ENCODE results near the gene KIF13A. TPM values are rescaled to one million over a fixed set of nuclear protein-coding genes. Genes with fewer than 3 reads are reported as not detected.
"Not testable (repeated sequence)": the region's sequence is repeated elsewhere in the genome, so short reads cannot be mapped to it uniquely, and the experiment has no call there.

Gene KIF13A
- total RNA-seq, 1 donor from 2014 or later = 57.3 TPM

DNA sequence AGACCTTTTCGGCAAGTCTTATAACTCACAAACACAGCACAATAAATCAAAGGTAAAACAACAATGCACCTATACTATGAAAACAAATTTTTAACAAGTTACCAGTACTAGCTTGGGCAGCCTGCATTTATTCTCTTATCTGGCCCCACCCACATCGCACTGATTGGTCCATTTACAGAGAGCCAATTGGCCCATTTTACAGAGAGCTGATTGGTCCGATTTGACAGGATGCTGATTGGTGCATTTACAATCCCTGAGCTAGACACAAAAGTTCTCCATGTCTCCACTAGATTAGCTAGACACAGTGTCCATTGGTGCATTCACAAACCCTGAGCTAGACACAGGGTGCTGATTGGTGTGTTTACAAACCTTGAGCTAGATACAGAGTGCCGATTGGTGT, 23.1 kb upstream of the KIF13A start:
- ATAC-seq; DNase-seq (ENCODE audit: missing footprints); intact Hi-C loops (cut with DNase I): not testable (repeated sequence)

DNA sequence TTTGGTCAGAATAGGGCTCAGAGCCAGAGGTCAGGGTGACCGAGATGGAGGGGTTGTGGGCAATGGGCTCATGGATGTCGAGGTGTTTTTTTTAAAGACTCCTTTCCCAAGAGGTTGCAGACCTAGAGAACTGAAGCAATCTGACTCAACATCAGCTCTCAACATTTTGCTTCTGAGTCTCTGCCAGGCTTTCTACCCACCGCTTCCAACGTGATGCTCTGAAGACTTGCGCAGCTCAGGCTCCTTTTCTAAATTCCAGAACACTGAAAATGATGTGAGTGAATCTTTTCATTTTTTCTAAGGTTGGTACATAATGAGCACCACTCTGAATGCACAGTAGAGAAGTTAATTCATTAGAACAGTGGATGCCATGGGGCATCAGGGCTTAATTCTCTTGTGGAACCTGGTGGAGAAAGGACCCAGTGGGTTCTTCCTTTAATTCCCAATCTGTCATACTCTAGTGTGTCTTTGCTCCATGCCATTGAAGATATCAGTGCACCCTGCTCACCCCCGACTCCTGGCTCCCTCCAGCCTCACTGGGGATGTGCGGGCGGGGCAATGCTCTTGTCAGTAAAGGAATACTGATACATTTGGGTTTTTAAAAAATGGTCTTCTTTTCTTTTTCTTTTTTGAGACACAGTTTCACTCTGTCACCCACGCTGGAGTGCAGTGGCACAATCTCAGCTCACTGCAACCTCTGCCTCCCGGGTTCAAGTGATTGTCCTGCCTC, 17.0 kb upstream of the KIF13A start:
- intact Hi-C loops (cut with DNase I) = no loop called here
- DNase-seq (ENCODE audit: missing footprints) (no peak), ATAC-seq (no peak)

- ATAC-seq (no peak), DNase-seq (ENCODE audit: missing footprints) (no peak)
- intact Hi-C loops (cut with DNase I) = no loop called here
These were observed 12.0 kb upstream of the KIF13A start for GRCh38 chr6:17999425-17999824.

DNA sequence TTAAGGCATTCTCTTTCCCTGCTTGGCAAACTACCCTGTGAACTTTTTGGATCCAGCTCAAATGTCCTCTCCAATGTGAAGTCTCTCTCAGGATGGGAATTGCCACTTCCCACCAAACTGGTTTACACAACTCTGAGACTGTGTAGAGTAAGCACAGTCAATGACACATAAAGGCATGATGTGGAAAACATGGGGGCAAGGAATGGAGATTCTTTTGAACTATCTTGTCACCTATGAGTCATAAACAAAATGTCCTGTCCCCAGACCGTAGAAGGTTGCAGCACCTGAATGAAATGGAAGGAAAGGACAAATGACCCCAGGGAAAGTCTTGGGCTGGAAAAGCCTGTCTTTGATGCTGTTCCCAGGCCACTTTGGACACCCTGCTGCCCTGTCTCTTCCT, 11.0 kb upstream of the KIF13A start:
- DNase-seq (ENCODE audit: missing footprints) = no peak
- ATAC-seq = no peak
- intact Hi-C loops (cut with DNase I) = no loop called here

DNA sequence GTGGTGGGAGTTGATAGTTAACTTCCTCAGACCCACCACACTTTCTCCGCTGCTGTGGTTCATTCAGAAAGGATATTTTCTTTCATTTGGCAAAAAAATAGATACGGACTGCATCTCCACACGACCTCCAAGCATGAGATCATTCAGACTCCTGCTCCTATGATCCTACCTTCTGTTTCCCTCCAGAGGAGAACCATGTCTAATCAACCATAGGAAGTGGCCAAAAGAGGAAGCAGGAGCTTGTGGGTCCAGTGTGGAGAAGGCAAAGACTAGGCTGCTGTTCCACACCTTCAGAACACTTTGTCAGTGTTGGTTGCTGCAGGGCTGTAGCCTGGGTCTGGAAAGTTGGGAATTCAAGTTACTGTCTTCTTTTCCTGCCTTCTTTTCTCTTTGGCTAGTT, 10.6 kb upstream of the KIF13A start:
- ATAC-seq = no peak
- DNase-seq (ENCODE audit: missing footprints) = no peak
- intact Hi-C loops (cut with DNase I) = no loop called here

DNA sequence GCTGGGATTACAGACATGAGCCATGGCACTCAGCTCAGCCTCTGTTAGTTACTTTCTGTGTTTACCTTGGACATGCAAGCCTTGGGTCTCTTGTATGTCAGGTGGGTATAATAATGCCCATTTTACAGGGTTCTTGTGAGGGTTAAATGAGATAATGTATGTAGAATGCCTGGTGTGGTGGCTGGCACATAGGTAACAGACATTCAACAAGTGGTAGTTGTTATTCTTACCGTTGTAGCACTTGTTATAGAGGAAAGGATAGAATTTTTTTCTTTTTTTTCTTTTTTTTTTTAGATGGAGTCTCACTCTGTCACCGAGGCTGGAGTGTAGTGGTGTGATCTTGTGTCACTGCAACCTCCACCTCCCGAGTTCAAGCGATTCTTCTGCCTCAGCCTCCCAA, 8.0 kb upstream of the KIF13A start:
- intact Hi-C loops (cut with DNase I) = no loop called here
- ATAC-seq = no peak
- DNase-seq (ENCODE audit: missing footprints) = no peak

DNA sequence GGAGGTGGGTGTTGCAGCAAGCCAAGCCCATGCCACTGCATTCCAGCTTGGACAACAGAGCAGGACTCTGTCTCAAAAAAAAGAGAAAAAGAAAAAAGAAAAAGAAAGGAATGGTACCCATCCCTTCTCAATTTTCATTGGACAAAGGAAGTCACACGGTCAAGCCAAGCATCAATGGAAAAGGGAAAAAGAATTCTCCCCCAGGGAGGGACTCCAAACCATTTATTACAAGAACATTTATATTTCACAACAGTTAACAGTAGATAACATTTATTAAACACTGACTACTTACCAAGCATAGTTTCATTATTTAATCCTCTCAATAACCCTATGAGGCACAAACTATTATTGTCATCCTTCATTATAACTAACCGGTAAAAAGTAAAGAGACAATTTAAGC, 6.6 kb upstream of the KIF13A start:
- no peak for ATAC-seq
- DNase-seq (ENCODE audit: missing footprints) = no peak
- intact Hi-C loops (cut with DNase I) = no loop called here

- peak; percentile 27 for ATAC-seq
These were observed 1.0 kb upstream of the KIF13A start for GRCh38 chr6:17988422-17988944.

GRCh38 chr6:17987697-17988421, 424 bp upstream of the KIF13A start:
- peak; percentile 75 for ATAC-seq
- intact Hi-C loops (cut with DNase I) = loop anchor here (2.0 to 10.0 kb wide), 4 partner anchors 55 to 153 kb away; partner anchors contain the start of gene NHLRC1
- peak; percentile 85 for DNase-seq (ENCODE audit: missing footprints)

More at GRCh38 chr6:17988422-17988944, 1.0 kb upstream of the KIF13A start:
- intact Hi-C loops (cut with DNase I) = loop anchor here (10.0 kb wide), 1 partner anchor 154 kb away; no protein-coding TSS in a partner anchor
- DNase-seq (ENCODE audit: missing footprints) = no peak

DNA sequence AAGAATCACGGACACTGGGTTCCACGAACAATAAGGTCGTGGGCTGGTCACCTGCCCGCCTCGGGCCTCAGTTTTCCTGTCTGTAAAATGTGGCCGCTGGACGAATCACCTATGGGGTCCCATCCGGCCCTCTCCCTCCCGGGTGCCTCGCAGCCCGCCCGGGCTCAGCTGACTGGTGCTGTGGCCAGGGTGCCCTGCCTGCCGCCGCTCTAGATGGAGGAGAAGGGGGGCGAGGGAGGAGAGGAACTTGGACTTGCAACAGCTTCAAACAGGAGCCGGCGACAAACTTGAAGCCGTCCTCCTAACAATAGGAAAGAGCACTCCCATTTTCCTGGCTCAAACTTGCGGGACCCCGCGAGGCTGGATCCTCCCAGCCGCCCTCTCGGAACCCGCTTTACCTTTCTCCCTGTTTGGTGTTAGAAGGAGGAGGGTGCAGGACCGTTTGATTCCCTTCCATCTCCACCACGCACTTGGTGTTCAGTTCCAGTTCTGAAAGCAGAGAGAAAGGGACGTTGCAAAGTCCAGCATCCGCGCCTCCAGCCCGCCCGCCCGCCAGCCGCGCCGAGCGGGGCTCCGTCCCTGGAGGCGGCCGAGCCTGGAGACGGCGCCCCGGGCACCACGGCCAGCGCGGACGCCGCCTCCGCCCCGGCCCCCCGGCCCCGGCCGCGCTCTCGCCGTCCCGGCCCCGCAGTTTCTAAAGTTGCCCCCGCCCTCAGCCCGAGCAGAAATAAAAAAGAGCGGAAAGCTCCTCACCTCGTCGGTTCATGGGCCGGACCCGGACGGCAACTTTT, 584 bp downstream of the KIF13A start:
- ATAC-seq (peak; percentile 56), DNase-seq (ENCODE audit: missing footprints) (peak; percentile 85)
- intact Hi-C loops (cut with DNase I) = loop anchor here (2.0 to 10.0 kb wide), 4 partner anchors 54 to 152 kb away; partner anchors contain the start of gene NHLRC1

GRCh38 chr6:17985934-17986655, 1.3 kb downstream of the KIF13A start:
- no peak for ATAC-seq
- no peak for DNase-seq (ENCODE audit: missing footprints)
- intact Hi-C loops (cut with DNase I) = loop anchor here (2.0 to 10.0 kb wide), 4 partner anchors 53 to 151 kb away; partner anchors contain the start of gene NHLRC1

GRCh38 chr6:17984812-17985670, 2.4 kb downstream of the KIF13A start:
- intact Hi-C loops (cut with DNase I) = loop anchor here (10.0 kb wide), 1 partner anchor 150 kb away; no protein-coding TSS in a partner anchor
- ATAC-seq (no peak), DNase-seq (ENCODE audit: missing footprints) (no peak)

DNA sequence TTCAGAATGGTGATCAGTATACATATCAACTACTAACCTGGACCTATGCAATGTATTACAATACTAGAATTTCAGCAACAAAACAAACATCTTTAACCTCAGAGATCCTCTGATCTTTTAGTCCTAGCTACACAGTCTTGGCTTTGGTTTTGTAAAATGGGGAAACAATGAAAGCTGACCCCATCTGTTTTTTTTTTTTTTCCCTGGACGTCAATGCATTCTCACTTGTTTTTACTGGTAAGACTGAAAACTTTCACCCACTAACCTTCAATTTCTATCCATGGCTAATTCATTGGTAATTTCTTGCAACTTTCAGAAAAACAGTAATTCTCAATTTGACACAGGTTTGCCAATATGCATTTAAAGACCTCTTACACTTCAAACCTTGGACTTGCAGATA, 3.0 kb downstream of the KIF13A start:
- DNase-seq (ENCODE audit: missing footprints) (no peak), ATAC-seq (no peak)
- intact Hi-C loops (cut with DNase I) = loop anchor here (10.0 kb wide), 1 partner anchor 150 kb away; no protein-coding TSS in a partner anchor

DNA sequence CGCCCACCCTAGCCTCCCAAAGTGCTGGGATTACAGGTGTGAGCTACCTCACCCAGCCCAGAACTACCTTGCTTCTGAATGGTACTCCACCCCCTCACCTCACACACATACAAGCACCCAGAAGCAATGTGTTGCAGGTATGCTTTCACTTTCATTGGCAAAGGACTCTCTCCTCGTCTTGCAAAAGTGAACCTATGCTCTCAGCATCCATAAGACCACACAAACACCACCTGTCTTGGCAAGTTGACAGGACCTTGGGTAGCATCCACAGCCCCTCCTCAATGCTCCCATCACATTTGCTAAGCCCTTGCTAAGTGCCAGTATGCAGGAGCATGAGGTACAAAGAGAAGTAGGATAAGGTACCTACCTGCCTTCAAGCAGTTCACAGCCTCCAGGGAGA, 3.7 kb downstream of the KIF13A start:
- no peak for DNase-seq (ENCODE audit: missing footprints)
- intact Hi-C loops (cut with DNase I) = loop anchor here (10.0 kb wide), 1 partner anchor 149 kb away; no protein-coding TSS in a partner anchor
- ATAC-seq = no peak

GRCh38 chr6:17980329-17980728, 7.1 kb downstream of the KIF13A start:
- intact Hi-C loops (cut with DNase I) = loop anchor here (10.0 kb wide), 1 partner anchor 146 kb away; no protein-coding TSS in a partner anchor

GRCh38 chr6:17979479-17979878, 8.0 kb downstream of the KIF13A start:
- no peak for DNase-seq (ENCODE audit: missing footprints)
- no peak for ATAC-seq
- intact Hi-C loops (cut with DNase I) = no loop called here

More at GRCh38 chr6:17980329-17980728, 7.1 kb downstream of the KIF13A start:
- DNase-seq (ENCODE audit: missing footprints) (no peak), ATAC-seq (no peak)

GRCh38 chr6:17976258-17976657, 11.2 kb downstream of the KIF13A start:
- ATAC-seq; intact Hi-C loops (cut with DNase I); DNase-seq (ENCODE audit: missing footprints): not testable (repeated sequence)

All from Right ventricle myocardium inferior (tissue), 1 donor.